KMS-11 (cell line): ENCODE data around the gene TMEM19.

Source experiments
- H2AFZ ChIP-seq: fragments of 200-600 bp; sonication (generic); 2 replicates; pipeline ENCODE4 v1.6.1; 2016; ENCODE audit warnings: antibody characterized with exemption, mixed run types, low read depth
- H3K27ac ChIP-seq: fragments of 200-600 bp; sonication (generic); 2 replicates; pipeline ENCODE4 v1.6.1; 2016; ENCODE audit warnings: mild to moderate bottlenecking, mixed run types
- H3K27me3 ChIP-seq: fragments of 200-600 bp; sonication (generic); 2 replicates; pipeline ENCODE4 v1.6.1; 2017; ENCODE audit warnings: mild to moderate bottlenecking, low read depth, mixed run types, moderate library complexity; ENCODE audit not compliant: insufficient read depth
- H3K36me3 ChIP-seq: fragments of 200-600 bp; sonication (generic); 2 replicates; pipeline ENCODE4 v1.6.1; 2017; ENCODE audit warnings: mild to moderate bottlenecking, mixed run types; ENCODE audit not compliant: insufficient read depth
- H3K4me1 ChIP-seq: fragments of 200-600 bp; sonication (generic); 2 replicates; pipeline ENCODE4 v1.6.1; 2016; ENCODE audit warnings: mild to moderate bottlenecking, low read depth, mixed run types; ENCODE audit not compliant: poor library complexity, severe bottlenecking
- H3K4me2 ChIP-seq: fragments of 200-600 bp; sonication (generic); 2 replicates; pipeline ENCODE4 v1.7.0; 2016; ENCODE audit warnings: mild to moderate bottlenecking, mixed run types
- H3K4me3 ChIP-seq: fragments of 200-600 bp; sonication (generic); IDR thresholded peaks from 2 replicates; pipeline ENCODE4 v1.6.1; 2017; ENCODE audit warnings: low read depth, low read length, mixed read lengths; ENCODE audit not compliant: insufficient read depth
- H3K79me2 ChIP-seq: fragments of 200-600 bp; sonication (generic); 2 replicates; pipeline ENCODE4 v1.6.1; 2016; ENCODE audit warnings: low read depth, mixed run types; ENCODE audit not compliant: insufficient read depth
- H3K9ac ChIP-seq: fragments of 200-600 bp; sonication (generic); 2 replicates; pipeline ENCODE4 v1.6.1; 2016; ENCODE audit warnings: mild to moderate bottlenecking, mixed run types
- H4K20me1 ChIP-seq: fragments of 200-600 bp; sonication (generic); 2 replicates; pipeline ENCODE4 v1.6.1; 2016; ENCODE audit warnings: mild to moderate bottlenecking, mixed run types; ENCODE audit not compliant: insufficient read depth
- CTCF ChIP-seq: fragments of 200-600 bp; sonication (generic); conservative IDR thresholded peaks from 2 replicates; pipeline ENCODE4 v1.6.1; 2017; ENCODE audit warnings: low read depth, mild to moderate bottlenecking, antibody characterized with exemption, low read length, moderate library complexity, mixed read lengths

Gene TMEM19

DNA sequence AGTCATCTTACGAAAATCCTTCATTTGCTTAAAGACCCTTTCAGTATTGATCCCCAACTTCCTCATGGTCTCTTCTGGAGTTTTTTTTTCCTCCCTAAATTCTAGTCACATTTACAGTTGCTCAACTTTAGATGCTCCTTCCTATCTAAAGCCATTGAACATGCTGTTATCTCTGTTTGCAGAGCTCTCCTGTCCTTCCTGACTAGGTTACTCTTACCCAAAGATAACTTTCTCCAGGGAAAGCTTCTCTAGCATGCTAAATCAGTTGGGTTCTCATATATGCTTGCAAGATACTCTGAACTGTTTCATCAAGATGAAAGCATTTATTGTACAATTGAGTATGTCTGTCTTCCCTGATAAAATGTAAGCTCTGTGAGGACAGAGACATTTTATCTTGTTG lies 67.0 kb downstream of the TMEM19 start:
- no peak overlapping the region for H3K9ac ChIP-seq
- H3K27me3 ChIP-seq = no peaks in the 10 kb centered on the region
- peaks cover 25% of the 10 kb centered on the region for H3K4me1 ChIP-seq
- no peak overlapping the region for H3K27ac ChIP-seq
- TF ChIP-seq CTCF = no peak
- no peak overlapping the region for H2AFZ ChIP-seq
- H4K20me1 ChIP-seq = no peaks in the 10 kb centered on the region
- no peak overlapping the region for H3K4me2 ChIP-seq
- H3K4me3 ChIP-seq = no peak overlapping the region
- peaks cover 28% of the 10 kb centered on the region for H3K79me2 ChIP-seq
- H3K36me3 ChIP-seq = peaks cover 7% of the 10 kb centered on the region; the same call in 1 of the 2 replicates
